Stimulated activated naive B cell treated with anti-CD40 and anti-IgM and Interleukin-4, amounts not matched to agents 10 μg/mL and 1 μg/mL and 100 μg/mL, for 72 hours (primary cell): Measurements from ENCODE around the gene MAPT.

Source experiments
- ATAC-seq, 2 donors: fragments of 150-1000 bp; cut with Tn5 transposase; replicated peaks; 2 replicates each; pipeline ENCODE4 v1.10.0; 2021; ENCODE audit warnings: moderate library complexity in 1 of 2
- DNase-seq: peaks from one replicate; pipeline ENCODE4 v3.0.0; 2021
- H3K27ac Mint-ChIP-seq: one replicate; pipeline ENCODE4 v1.8.0; 2022; ENCODE audit warnings: mild to moderate bottlenecking, mixed read lengths
- H3K27me3 Mint-ChIP-seq, 2 donors: one replicate each; pipeline ENCODE4 v1.8.0; 2022; ENCODE audit warnings: mixed read lengths in 2 of 2
- H3K36me3 Mint-ChIP-seq, 2 donors: one replicate each; pipeline ENCODE4 v1.8.0; 2022; ENCODE audit warnings: mixed read lengths in 2 of 2, mild to moderate bottlenecking in 1 of 2
- H3K4me1 Mint-ChIP-seq, 2 donors: one replicate each; pipeline ENCODE4 v1.8.0; 2022; ENCODE audit warnings: mixed read lengths in 2 of 2, mild to moderate bottlenecking in 1 of 2
- H3K4me3 Mint-ChIP-seq, 2 donors: one replicate each; pipeline ENCODE4 v1.8.0; 2022; ENCODE audit warnings: mild to moderate bottlenecking in 2 of 2, mixed read lengths in 2 of 2, moderate library complexity in 1 of 2
- H3K9me3 Mint-ChIP-seq, 2 donors: one replicate each; pipeline ENCODE4 v1.8.0; 2022; ENCODE audit warnings: mixed read lengths in 2 of 2, mild to moderate bottlenecking in 1 of 2

The MAPT gene

GRCh38 chr17:46053911-46054534 is 159.7 kb downstream of the MAPT start:
- H3K4me3 Mint-ChIP-seq = no peak overlapping the region
- peak overlapping the region; percentile 69 for H3K27ac Mint-ChIP-seq
- peaks cover 19 to 38% of the 10 kb centered on the region in 2 donors for H3K4me1 Mint-ChIP-seq
- peaks cover 42 to 61% of the 10 kb centered on the region in 2 donors for H3K36me3 Mint-ChIP-seq
- DNase-seq (no peak), ATAC-seq (no peak)
- no peaks in the 10 kb centered on the region for H3K9me3 Mint-ChIP-seq
- H3K27me3 Mint-ChIP-seq = no peaks in the 10 kb centered on the region

- Mint-ChIP-seq H3K27me3 (no peaks in the 10 kb centered on the region), H3K4me1 (peaks cover 14 to 31% of the 10 kb centered on the region in 2 donors), H3K27ac (peak overlapping the region; percentile 59), H3K36me3 (peaks cover 29 to 48% of the 10 kb centered on the region in 2 donors), H3K9me3 (no peaks in the 10 kb centered on the region), H3K4me3 (no peak overlapping the region)
- no peak for DNase-seq
- no peak for ATAC-seq
Observed at GRCh38 chr17:46056800-46057304, 162.5 kb downstream of the MAPT start.

GRCh38 chr17:46057366-46057765 is 163.0 kb downstream of the MAPT start:
- Mint-ChIP-seq H3K27ac (no peak overlapping the region), H3K36me3 (peaks cover 24 to 48% of the 10 kb centered on the region in 2 donors), H3K4me1 (peaks cover 10 to 26% of the 10 kb centered on the region in 2 donors), H3K4me3 (no peak overlapping the region), H3K9me3 (no peaks in the 10 kb centered on the region), H3K27me3 (no peaks in the 10 kb centered on the region)
- DNase-seq (no peak), ATAC-seq (no peak)

DNA sequence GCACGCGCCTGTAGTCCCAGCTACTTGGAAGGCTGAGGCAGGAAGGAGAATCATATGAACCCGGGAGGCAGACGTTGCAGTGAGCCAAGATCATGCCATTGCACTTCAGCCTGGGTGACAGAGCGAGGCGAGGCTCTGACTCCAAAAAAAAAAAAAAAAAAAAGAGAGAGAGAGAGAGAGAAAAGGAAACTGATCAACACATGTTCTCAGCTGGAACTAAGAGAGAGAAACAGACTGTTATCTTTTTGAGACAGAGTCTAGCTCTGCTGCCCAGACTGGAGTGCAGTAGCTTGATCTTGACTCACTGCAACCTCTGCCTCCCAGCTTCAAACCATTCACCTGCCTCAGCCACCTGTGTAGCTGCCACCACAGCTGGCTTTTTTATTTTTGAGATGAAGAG is 165.1 kb downstream of the MAPT start:
- Mint-ChIP-seq H3K4me3 (no peak overlapping the region), H3K4me1 (peaks cover 7 to 24% of the 10 kb centered on the region in 2 donors)

DNA sequence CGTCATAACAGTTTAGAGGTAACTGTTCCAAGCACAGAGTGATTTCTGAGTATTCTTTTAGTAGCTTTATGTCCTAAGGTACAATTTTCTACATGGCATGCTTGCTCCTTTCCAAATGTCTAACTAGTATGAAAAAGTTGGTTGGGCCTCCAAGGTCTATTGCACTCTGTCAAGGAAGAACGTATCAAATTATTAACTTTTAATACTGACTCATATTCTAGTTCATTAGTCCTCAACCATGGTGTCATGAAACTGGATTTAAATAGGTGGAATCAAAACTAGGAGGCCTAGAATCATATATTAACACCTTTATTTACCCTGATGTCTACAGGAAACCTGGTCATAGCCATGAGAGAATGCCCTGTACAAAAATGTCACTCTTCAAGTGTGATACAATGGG is 166.1 kb downstream of the MAPT start:
- H3K27me3 Mint-ChIP-seq = no peaks in the 10 kb centered on the region
- peaks cover 18 to 45% of the 10 kb centered on the region in 2 donors for H3K36me3 Mint-ChIP-seq
- no peaks in the 10 kb centered on the region for H3K9me3 Mint-ChIP-seq
- H3K27ac Mint-ChIP-seq = no peak overlapping the region
- no peak overlapping the region for H3K4me3 Mint-ChIP-seq
- ATAC-seq = no peak
- DNase-seq = no peak
- peaks cover 7 to 24% of the 10 kb centered on the region in 2 donors for H3K4me1 Mint-ChIP-seq

More for the DNA sequence above, 165.1 kb downstream of the MAPT start:
- DNase-seq (no peak), ATAC-seq (no peak)
- Mint-ChIP-seq H3K36me3 (peaks cover 19 to 41% of the 10 kb centered on the region in 2 donors), H3K9me3 (no peaks in the 10 kb centered on the region), H3K27me3 (no peaks in the 10 kb centered on the region), H3K27ac (peak overlapping the region; percentile 47)

- Mint-ChIP-seq H3K4me3 (no peak overlapping the region), H3K4me1 (peaks cover 7 to 24% of the 10 kb centered on the region in 2 donors), H3K27ac (peak overlapping the region; percentile 75), H3K36me3 (peaks cover 22 to 50% of the 10 kb centered on the region in 2 donors), H3K9me3 (no peaks in the 10 kb centered on the region), H3K27me3 (no peaks in the 10 kb centered on the region)
- ATAC-seq (no peak), DNase-seq (no peak)
Observed at GRCh38 chr17:46061435-46061834, 167.1 kb downstream of the MAPT start.

DNA sequence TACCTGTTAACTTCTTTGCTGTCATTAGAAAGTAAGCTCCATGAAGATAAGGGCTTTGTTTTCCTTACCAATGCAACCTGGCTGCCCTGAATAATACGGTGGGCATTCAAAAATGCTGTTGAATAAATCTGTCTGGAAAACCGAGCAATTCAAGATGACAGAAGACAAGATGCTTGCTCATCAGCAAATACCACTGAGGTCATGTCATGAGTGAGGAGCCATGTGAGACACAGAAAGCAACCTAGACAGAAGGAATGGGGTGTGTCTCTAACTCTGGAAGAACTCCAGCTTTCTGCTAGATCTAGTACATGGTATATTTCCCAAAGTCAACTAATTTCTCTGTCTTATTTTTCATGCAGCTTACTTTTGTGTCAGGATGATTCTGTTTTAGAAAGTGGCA is 168.9 kb downstream of the MAPT start:
- no peak overlapping the region for H3K4me3 Mint-ChIP-seq
- no peak overlapping the region for H3K27ac Mint-ChIP-seq
- no peaks in the 10 kb centered on the region for H3K27me3 Mint-ChIP-seq
- H3K4me1 Mint-ChIP-seq = peaks cover 4 to 20% of the 10 kb centered on the region in 2 donors
- peaks cover 27 to 51% of the 10 kb centered on the region in 2 donors for H3K36me3 Mint-ChIP-seq
- no peak for ATAC-seq
- H3K9me3 Mint-ChIP-seq = no peaks in the 10 kb centered on the region
- no peak for DNase-seq

- H3K36me3 Mint-ChIP-seq = peaks cover 18 to 42% of the 10 kb centered on the region in 2 donors
- no peak for DNase-seq
- no peaks in the 10 kb centered on the region for H3K27me3 Mint-ChIP-seq
- no peak overlapping the region for H3K4me3 Mint-ChIP-seq
- H3K27ac Mint-ChIP-seq = no peak overlapping the region
- peaks cover 0 to 10% of the 10 kb centered on the region in 2 donors for H3K4me1 Mint-ChIP-seq
- H3K9me3 Mint-ChIP-seq = no peaks in the 10 kb centered on the region
- ATAC-seq = no peak
Observed at GRCh38 chr17:46064460-46064859, 170.1 kb downstream of the MAPT start.

GRCh38 chr17:46071796-46072195 is 177.4 kb downstream of the MAPT start:
- Mint-ChIP-seq H3K9me3 (no peaks in the 10 kb centered on the region), H3K36me3 (peaks cover 7 to 24% of the 10 kb centered on the region in 2 donors), H3K27me3 (no peaks in the 10 kb centered on the region), H3K4me1 (peaks cover 7 to 16% of the 10 kb centered on the region in 2 donors), H3K27ac (peak overlapping the region; percentile 25), H3K4me3 (no peak overlapping the region)
- DNase-seq (no peak), ATAC-seq (no peak)

GRCh38 chr17:46072998-46073397 is 178.6 kb downstream of the MAPT start:
- DNase-seq (no peak), ATAC-seq (no peak)
- no peaks in the 10 kb centered on the region for H3K27me3 Mint-ChIP-seq
- no peak overlapping the region for H3K27ac Mint-ChIP-seq
- H3K9me3 Mint-ChIP-seq = no peaks in the 10 kb centered on the region
- no peak overlapping the region for H3K4me3 Mint-ChIP-seq
- H3K36me3 Mint-ChIP-seq = peaks cover 3 to 18% of the 10 kb centered on the region in 2 donors
- H3K4me1 Mint-ChIP-seq = peaks cover 7 to 11% of the 10 kb centered on the region in 2 donors

GRCh38 chr17:46074540-46074939 is 180.2 kb downstream of the MAPT start:
- no peak overlapping the region for H3K27ac Mint-ChIP-seq
- peaks cover 11 to 26% of the 10 kb centered on the region in 2 donors for H3K36me3 Mint-ChIP-seq
- H3K4me1 Mint-ChIP-seq = peaks cover 10 to 11% of the 10 kb centered on the region in 2 donors
- no peaks in the 10 kb centered on the region for H3K27me3 Mint-ChIP-seq
- no peaks in the 10 kb centered on the region for H3K9me3 Mint-ChIP-seq
- DNase-seq = no peak
- no peak for ATAC-seq
- H3K4me3 Mint-ChIP-seq = no peak overlapping the region
